Ishikawa (cell line): ENCODE results near the gene NTM.

ENCODE experiments used
- CEBPB ChIP-seq: IDR thresholded peaks from 2 replicates; pipeline ENCODE4 v1.6.1; 2012
- CREB1 ChIP-seq: IDR thresholded peaks from 2 replicates; pipeline ENCODE4 v1.6.1; 2012; ENCODE audit warnings: low read depth
- EGR1 ChIP-seq: IDR thresholded peaks from 2 replicates; pipeline ENCODE4 v1.6.1; 2012
- EP300 ChIP-seq: IDR thresholded peaks from 2 replicates; pipeline ENCODE4 v1.6.1; 2012; ENCODE audit warnings: borderline replicate concordance
- FOXM1 ChIP-seq: IDR thresholded peaks from 2 replicates; pipeline ENCODE4 v1.6.1; 2012; ENCODE audit warnings: low read depth, borderline replicate concordance
- NFIC ChIP-seq: IDR thresholded peaks from 2 replicates; pipeline ENCODE4 v1.6.1; 2012
- RAD21 ChIP-seq: IDR thresholded peaks from 2 replicates; pipeline ENCODE4 v1.6.1; 2012; ENCODE audit warnings: low read depth
- TAF1 ChIP-seq: IDR thresholded peaks from 2 replicates; pipeline ENCODE4 v1.6.1; 2012; ENCODE audit warnings: low read depth, mild to moderate bottlenecking
- TCF12 ChIP-seq: IDR thresholded peaks from 2 replicates; pipeline ENCODE4 v1.6.1; 2012; ENCODE audit warnings: low read depth
- TEAD4 ChIP-seq: IDR thresholded peaks from 2 replicates; pipeline ENCODE4 v1.6.1; 2012
- YY1 ChIP-seq: IDR thresholded peaks from 2 replicates; pipeline ENCODE4 v1.6.1; 2012; ENCODE audit warnings: low read depth
- ZBTB7A ChIP-seq: IDR thresholded peaks from 2 replicates; pipeline ENCODE4 v1.6.1; 2012; ENCODE audit warnings: low read depth
- TF ChIP-seq, protein P1 (sequence below): IDR thresholded peaks from 2 replicates; pipeline ENCODE4 v1.6.1; 2012
- TF ChIP-seq, protein P2 (sequence below): IDR thresholded peaks from 2 replicates; pipeline ENCODE4 v1.6.1; 2012; ENCODE audit warnings: low read depth, mild to moderate bottlenecking
- TF ChIP-seq, protein P3 (sequence below): IDR thresholded peaks from 2 replicates; pipeline ENCODE4 v1.6.1; 2012

The NTM gene

DNA sequence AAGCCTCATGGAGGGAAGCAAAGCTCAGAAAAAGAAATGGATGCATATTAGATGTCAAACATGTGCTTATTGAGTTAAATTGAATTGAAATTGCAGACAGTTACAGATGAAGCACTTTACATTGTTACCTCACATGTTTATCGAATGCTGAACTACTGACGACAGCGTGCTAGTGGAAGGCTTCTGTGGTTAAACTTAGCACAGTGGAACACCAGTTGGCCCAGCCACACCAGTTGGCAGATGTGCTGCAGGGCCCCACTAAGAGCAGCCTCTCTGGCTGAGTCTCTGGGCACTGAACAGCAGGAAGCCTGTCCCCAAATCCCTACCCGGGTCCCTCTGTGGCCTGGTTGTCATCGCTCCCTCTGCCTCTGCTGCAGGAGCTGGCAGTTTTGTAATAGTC lies 242.1 kb downstream of the NTM start:
- TF ChIP-seq FOXM1 = no peak
- no peak for TF ChIP-seq EP300
- TF ChIP-seq, protein P1, sequence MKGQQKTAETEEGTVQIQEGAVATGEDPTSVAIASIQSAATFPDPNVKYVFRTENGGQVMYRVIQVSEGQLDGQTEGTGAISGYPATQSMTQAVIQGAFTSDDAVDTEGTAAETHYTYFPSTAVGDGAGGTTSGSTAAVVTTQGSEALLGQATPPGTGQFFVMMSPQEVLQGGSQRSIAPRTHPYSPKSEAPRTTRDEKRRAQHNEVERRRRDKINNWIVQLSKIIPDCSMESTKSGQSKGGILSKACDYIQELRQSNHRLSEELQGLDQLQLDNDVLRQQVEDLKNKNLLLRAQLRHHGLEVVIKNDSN = no peak
- TF ChIP-seq ZBTB7A = no peak
- TF ChIP-seq EGR1 = no peak
- no peak for TF ChIP-seq NFIC
- TF ChIP-seq, protein P2, sequence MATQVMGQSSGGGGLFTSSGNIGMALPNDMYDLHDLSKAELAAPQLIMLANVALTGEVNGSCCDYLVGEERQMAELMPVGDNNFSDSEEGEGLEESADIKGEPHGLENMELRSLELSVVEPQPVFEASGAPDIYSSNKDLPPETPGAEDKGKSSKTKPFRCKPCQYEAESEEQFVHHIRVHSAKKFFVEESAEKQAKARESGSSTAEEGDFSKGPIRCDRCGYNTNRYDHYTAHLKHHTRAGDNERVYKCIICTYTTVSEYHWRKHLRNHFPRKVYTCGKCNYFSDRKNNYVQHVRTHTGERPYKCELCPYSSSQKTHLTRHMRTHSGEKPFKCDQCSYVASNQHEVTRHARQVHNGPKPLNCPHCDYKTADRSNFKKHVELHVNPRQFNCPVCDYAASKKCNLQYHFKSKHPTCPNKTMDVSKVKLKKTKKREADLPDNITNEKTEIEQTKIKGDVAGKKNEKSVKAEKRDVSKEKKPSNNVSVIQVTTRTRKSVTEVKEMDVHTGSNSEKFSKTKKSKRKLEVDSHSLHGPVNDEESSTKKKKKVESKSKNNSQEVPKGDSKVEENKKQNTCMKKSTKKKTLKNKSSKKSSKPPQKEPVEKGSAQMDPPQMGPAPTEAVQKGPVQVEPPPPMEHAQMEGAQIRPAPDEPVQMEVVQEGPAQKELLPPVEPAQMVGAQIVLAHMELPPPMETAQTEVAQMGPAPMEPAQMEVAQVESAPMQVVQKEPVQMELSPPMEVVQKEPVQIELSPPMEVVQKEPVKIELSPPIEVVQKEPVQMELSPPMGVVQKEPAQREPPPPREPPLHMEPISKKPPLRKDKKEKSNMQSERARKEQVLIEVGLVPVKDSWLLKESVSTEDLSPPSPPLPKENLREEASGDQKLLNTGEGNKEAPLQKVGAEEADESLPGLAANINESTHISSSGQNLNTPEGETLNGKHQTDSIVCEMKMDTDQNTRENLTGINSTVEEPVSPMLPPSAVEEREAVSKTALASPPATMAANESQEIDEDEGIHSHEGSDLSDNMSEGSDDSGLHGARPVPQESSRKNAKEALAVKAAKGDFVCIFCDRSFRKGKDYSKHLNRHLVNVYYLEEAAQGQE = no peak
- no peak for TF ChIP-seq YY1
- TF ChIP-seq, protein P3, sequence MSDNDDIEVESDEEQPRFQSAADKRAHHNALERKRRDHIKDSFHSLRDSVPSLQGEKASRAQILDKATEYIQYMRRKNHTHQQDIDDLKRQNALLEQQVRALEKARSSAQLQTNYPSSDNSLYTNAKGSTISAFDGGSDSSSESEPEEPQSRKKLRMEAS = no peak
- no peak for TF ChIP-seq TEAD4

DNA sequence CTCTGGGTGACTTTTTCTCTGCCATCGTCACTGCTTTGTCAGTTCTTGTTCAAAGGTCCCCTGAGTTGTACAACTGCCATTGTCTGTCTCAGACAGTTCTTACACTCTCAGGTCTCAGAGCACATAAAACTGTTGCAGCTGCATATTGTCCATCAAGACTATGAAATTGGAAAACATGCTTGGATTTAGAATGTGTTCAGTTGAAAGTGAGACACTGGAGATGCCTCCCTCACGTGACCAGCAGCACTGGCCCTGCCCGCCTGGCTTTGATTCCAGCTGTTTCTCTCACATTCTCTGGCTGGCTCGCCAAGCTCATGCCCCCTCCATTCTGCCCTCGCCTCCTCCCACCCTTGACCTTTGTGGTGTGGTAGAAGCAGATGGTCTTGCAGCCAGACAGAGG lies 244.2 kb downstream of the NTM start:
- TF ChIP-seq RAD21 = no peak
- TF ChIP-seq EP300 = no peak
- no peak for TF ChIP-seq FOXM1
- TF ChIP-seq ZBTB7A = no peak
- TF ChIP-seq, protein P1 = 0 out of 2 replicates have a peak, but pooled peaks have one; percentile 13
- TF ChIP-seq, protein P2 = no peak

DNA sequence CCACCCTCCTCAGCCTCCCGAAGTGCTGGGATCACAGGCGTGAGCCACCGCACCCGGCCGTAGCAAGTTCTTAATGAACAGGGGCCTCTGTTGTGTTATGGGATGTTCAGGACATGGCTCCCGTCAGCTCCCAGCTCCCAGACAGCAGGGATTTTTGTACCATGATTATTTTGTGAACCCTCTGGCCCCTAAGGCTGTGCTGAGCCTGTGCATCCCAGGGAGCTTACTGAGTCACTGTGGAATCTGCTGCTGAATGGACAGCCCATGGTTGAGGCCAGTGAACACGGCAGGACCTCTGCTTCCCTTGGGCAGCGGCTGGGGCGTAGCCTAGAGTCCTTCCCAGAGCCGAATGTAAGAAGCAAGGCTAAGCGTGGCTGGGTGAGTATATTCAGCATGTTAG lies 245.2 kb downstream of the NTM start:
- TF ChIP-seq CREB1 = no peak

DNA sequence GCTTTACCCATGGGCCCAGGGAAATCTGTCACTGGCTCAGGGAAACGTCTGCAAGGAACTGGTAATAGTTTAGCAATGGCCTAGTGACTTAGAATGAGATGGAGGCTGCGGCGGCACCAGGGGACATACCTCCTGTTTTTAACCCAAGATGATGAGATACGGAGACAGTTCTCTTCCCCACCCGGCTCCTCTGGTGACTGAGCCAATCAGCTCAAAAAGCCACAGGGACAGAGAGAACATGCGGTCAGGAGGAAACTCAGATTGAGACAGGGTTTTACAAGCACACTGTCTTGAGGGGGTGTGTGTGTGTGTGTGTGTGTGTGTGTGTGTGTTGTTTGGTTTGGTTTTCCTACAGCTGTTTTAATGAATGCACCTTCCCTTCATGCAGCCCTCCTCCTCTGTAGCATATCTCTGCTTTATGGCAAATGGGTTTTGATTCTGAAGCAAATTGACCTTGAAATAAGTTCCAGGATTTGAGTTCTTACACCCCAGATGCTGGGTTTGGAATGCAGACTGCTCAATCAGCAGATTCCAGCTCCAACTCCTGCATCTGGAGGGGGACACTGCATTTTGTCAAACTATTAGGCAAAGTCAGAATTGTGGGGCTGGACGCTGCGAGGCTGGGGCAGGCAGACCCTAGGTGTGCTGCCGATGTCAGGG lies 246.2 kb downstream of the NTM start:
- no peak for TF ChIP-seq TEAD4
- TF ChIP-seq YY1 = no peak
- TF ChIP-seq, protein P2 = no peak
- TF ChIP-seq TAF1 = no peak
- no peak for TF ChIP-seq CREB1
- no peak for TF ChIP-seq CEBPB
- no peak for TF ChIP-seq EGR1
- no peak for TF ChIP-seq TCF12
- no peak for TF ChIP-seq RAD21
- TF ChIP-seq NFIC = no peak
- TF ChIP-seq ZBTB7A = no peak
- no peak for TF ChIP-seq EP300
- TF ChIP-seq, protein P3 = no peak
- TF ChIP-seq, protein P1 = no peak
- TF ChIP-seq FOXM1 = no peak

DNA sequence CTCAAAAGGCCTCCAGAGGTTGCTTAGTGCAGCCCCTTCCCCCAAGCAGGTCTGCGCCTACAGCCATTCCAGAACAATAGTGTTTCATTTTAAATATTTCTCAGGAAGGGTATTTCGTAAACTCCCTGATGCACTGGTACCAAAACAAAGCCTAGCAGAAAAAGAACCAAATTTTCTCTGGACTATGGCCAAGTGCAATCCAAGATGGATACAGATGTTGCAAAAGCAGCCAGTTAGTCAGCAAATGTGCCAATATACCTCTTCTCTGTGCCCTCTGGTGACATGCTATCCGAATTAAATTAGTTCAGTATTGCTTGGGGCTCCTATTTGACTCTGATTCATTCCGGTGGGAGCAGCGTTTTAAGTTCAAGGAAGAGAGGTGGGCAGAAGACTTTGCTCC lies 247.8 kb downstream of the NTM start:
- TF ChIP-seq NFIC (no peak), EGR1 (no peak), RAD21 (no peak), EP300 (no peak), TAF1 (no peak), TCF12 (no peak), CREB1 (no peak), ZBTB7A (no peak), FOXM1 (no peak), TEAD4 (no peak), YY1 (no peak), CEBPB (no peak)
- TF ChIP-seq, protein P3 = no peak
- TF ChIP-seq, protein P1 = no peak
- TF ChIP-seq, protein P2 = no peak
